Embryonic facial prominence (tissue), 1 donor: ENCODE data around the gene PLEKHH2.
"Not testable (repeated sequence)": the region's sequence is repeated elsewhere in the genome, so short reads cannot be mapped to it uniquely, and the experiment has no call there.

Experiments used
- DNase-seq: peaks from one replicate; pipeline ENCODE4 v3.0.0-alpha.2; 2016; ENCODE audit errors: extremely low spot score

PLEKHH2 gene

DNA sequence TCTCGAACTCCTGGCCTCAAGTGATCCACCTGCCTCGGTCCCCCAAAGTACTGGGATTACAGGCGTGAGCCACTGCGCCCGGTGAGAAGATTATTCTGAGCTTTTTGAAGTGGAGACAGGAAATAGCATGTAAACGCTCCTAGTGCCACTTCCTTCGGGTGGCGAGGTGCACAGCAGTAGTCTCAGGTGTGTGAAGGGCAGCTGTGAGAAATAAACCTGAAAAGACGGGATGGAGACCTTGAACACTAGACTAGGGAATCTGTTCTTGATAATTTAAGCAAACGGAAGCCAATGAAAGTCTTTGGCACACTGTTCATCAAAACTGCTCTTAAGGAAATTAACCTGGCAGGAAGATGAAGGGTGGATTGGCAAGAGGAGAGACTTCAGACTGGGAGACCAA lies 439 bp upstream of the PLEKHH2 start:
- no peak for DNase-seq

DNA sequence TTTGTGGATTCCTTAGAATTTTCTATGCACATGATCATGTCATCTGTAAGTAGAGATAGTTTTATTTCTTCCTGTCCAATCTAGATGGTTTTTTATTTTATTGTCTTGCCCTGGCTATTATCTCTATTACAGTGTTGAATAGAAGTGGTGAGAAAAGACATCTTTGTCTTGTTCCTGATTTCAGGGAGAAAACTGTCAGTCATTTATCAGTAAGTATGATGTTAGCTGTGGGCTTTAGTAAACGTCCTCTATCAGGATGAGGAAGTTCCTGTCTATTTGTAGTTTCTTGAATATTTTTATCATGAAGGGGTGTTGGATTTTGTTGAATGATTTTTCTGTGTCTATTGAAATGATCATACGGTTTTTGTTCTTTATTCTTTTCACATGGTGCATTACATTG lies 5.3 kb downstream of the PLEKHH2 start:
- DNase-seq, result no peak

DNA sequence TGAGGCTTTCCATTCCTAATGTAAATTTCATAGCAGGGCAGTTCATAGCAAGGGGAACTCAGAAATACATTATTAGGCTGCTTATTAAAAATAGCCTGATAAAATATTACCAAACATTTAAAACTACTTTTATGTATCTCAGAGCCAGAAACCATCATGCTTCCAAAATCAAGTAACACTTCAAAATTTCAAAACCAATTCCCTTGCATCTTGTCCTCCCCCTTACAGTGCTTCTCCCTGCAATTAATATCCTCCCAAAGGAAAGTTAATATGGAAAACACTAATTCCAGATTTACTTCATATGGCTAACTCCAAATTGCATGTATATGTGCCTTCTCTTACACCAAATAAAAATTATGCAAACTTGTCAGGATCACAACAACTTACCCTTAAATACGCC lies 6.6 kb downstream of the PLEKHH2 start:
- DNase-seq, result no peak

DNA sequence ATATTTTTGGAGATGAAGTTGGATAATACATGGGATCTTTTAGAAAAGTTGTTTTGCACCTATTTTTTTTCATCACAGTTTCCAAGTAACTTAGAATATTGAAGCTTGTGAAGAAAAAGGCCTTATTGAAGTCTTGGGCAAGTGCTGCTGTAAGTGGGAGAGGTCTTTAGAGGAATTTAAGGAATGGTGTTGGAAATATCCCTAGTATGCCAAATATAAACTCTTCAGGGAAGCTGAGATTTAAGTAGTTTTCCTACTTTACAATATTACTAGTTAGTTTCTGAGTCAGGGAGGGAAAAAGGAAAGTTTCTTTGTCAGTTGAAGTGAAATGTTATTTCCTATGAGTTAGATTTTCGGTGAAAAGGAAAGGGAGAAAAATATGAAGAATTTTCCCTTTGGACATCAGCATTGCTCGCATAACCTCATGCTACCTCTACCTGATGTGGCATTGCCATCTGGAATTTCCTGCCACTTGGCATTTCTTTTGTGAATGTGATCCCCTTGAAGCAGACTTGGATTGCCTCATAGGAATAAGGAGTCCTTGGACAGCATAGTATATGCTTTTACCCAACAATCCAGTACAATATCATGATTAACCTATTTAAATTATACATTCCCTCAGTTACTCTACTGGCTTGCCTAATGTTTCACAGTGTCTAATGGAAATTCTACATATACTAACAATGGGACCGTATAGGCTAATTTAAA lies 12.1 kb downstream of the PLEKHH2 start:
- no peak for DNase-seq

DNA sequence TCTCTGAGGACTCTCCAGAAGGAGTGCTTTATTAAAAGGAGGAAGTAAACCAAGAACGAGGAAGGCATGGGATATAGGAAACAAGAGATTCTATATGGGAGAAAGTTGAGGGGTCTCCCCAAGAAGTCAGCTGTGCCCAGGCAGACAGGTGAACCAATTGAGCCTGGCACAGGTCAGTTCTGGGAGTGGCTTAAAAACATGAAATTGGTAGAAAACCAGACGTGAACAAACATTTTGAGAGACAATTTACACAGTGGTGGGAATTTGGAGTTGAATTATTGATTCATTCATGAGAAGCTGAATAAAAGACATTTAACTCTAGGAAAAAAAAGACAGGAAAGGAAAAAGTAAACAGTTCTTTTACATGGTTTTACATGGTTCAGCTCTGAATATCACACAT lies 16.4 kb downstream of the PLEKHH2 start:
- no peak for DNase-seq

DNA sequence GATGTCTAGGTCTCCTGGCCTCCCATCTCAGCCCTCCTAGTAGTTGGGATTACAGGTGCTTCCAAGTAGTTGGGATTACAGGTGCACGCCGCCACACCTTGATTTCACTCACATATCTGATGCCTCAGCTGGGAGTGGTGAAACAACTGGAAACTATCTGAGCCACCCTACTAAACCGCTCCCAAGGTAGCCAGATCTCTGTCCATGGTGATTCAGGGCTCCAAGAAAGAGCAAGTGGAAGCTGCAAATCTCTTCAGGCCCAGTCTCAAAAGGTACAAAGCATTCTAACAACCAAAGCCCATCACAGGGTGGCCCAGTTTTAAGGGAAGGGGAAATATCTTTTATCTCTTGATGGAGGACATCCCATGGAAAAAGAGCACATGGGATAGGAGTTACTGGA lies 20.2 kb downstream of the PLEKHH2 start:
- no peak for DNase-seq

DNA sequence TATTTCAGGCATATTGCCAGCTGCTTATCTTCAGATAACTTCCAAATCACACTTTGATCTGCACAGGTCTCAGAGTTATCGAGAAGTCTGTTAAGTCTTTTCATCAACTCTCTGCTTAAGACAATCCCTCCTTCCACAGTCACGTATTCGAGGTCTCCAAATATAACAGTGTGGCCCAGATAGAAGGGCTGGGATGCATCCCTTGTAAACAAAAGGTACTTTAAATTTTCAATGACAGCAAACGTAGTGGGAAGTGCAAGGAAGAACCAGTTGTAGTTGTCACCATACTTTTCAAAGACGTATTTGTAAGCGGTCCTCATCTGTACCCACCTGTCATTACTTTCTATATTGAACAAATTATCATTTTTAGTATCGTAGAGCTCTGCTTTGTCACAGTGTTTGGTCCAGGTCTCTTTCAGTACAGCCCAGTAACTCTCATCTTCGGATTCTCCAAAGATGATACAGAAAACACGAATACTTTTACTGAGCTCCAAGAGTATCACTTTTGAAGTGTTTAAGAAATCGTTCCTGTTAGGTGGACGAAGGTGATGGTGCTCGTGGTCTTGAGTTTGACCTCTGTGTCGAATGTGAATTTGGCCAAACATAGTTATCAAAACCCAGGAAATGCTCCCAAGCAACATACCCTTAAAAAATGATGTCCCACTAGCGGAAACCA lies 38.7 kb downstream of the PLEKHH2 start:
- DNase-seq, result no peak

DNA sequence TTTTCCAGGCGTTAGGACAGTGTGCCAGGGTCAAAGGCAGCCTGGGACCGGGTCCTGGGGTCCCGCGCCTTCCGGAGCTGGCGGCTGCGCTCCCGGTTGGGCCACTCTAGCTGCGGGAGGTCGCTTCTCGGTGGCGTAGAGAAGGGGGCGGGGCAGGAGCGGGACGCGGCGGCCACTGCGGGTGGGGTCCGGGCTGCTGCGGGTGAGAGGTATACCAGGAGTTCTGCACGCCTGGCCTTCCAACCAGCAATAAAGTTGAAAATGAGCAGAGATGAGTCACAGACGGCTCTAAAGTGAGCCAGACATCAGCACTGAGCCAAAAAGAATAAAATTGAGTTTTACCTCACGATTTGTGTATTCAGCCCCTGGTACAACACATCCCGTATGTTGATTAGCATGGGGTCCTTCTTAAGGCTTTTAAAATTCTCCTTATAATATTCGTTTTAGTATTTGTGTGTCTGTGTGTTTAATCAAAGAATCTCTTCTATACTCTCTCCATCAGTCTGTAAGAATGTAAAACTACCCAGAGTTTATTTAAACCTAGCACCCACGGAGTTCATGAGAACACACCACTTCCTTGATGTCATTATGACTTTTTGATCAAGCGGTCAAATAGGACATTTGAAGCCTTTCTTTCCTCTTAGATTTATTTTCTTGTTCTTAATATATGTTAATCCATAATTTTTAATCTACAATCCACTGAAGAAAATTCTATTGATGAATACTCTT lies 39.4 kb downstream of the PLEKHH2 start, which contains the start of gene C1GALT1C1L:
C1GALT1C1L (minus strand) TSS at position 108 of the 729 bp plus-strand sequence; CDS start at position 1, 107 bp downstream.
- no peak for DNase-seq

DNA sequence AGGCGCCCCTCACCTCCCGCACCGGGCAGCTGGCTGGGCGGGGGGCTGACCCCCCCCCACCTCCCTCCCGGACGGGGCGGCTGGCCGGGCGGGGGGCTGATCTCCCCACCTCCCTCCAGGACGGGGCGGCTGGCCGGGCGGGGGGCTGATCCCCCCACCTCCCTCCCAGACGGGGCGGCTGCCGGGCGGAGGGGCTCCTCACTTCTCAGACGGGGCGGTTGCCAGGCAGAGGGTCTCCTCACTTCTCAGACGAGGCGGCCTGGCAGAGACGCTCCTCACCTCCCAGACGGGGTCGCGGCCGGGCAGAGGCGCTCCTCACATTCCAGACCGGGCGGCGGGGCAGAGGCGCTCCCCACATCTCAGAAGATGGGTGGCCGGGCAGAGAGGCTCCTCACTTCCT lies 40.7 kb downstream of the PLEKHH2 start:
- DNase-seq, result not testable (repeated sequence)

DNA sequence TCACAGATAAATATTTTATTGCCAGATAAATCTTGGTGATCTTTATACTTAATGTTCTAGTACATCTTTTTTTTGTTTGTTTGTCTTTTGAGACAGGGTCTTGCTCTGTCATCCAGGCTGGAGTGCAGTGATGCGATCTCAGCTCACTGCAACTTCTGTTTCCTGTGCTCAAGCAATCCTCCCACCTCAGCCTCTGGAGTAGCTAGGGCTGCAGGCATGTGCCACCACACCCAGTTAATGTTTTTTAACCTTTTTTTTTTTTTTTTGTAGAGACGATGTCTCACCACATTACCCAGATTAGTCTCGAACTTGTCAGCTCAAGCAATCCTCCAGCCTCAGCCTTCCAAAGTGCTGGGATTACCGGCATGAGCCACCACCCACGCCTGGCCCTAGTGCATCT lies 48.3 kb downstream of the PLEKHH2 start:
- no peak for DNase-seq

DNA sequence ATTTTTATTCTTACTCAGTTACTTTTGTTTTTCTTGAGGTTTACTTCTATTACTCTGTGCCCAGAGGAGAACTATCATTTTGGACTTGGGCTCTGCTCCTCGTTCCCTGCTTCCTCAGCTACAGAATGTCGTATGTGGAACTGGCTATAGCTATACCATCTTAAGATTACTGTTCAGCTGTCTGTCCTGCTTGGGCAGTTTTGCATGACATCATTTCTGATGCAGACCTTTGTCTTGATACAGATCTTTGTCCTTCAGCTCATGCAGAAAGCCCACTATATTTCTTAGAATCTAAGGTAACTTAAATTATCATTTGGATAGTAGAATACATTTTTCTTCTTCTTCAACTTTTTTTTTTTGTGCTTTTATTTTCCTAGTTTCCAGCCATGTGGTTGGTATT lies 52.9 kb downstream of the PLEKHH2 start:
- DNase-seq, result no peak

DNA sequence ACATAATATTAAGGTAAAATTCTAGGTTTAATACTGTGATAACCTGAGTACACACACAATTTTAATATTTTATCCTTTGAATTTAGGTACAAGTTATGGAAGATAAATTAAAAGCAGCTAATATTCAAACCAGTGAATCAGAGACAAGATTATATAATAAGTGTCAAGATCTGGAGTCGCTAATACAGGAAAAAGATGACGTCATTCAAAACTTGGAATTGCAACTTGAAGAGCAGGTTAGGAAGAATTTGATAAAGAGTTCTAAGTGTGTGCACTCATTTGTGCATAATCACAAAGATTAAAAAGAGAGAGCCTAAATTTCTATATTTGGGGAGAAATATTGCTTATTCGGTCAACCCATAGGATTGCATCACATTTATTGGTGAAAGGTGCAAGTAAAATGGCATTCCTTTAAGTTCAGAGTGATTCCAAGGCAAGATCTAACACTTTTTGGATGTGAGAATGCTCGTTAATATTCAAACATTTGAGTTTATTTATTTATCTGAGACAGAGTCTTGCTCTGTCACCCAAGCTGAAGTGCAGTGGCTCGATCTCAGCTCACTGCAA lies 55.5 kb downstream of the PLEKHH2 start:
- no peak for DNase-seq

DNA sequence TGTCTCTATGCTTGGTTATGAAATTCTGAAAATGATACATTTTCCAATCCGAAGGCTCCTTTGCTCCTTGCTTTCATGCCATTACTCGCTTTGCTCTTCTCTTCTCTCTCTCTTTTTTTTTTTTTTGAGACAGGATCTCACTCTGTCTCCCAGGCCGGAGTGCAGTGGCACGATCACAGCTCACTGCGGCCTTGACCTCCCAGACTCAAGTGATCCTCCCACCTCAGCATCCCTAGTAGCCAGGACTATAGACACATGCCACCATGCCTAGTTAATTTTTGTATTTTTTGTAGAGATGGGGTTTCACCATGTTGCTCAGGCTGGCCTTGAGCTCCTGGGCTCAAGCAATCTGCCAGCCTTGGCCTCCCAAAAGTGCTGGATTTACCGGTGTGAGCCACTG lies 61.1 kb downstream of the PLEKHH2 start:
- not testable (repeated sequence) for DNase-seq

DNA sequence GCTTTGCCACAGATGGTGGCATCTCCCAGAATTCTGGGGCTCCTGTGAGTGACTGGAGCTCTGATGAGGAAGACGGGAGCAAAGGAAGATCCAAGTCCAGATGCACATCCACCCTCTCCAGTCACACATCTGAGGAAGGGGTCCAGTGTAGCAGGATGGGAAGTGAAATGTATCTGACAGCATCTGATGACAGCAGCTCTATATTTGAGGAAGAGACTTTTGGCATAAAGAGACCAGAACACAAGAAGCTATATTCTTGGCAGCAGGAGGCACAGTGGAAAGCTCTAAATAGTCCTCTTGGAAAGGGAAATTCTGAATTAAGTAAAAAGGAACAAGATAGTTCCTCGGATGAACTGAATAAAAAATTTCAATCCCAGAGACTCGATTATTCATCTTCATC lies 62.7 kb downstream of the PLEKHH2 start:
- DNase-seq, result no peak

DNA sequence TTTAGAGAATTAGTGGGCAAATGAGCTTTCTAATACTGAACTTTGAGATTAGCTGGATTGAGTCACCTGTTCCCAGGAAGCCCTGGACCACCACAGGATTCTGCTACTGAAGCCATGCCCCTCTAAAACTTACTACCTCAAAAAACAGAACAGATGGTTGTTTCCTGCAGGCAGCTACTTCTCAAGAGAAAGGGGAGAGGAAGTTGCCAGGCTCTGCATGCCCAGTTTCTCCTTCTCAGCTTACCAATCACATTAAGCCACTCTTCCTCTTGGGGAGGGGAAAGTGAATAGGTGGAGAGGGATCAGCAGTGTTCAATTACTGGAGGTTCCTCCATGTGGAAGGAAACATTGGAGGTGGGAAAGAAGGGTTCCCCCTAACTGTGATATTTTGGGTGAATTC lies 64.1 kb downstream of the PLEKHH2 start:
- no peak for DNase-seq

DNA sequence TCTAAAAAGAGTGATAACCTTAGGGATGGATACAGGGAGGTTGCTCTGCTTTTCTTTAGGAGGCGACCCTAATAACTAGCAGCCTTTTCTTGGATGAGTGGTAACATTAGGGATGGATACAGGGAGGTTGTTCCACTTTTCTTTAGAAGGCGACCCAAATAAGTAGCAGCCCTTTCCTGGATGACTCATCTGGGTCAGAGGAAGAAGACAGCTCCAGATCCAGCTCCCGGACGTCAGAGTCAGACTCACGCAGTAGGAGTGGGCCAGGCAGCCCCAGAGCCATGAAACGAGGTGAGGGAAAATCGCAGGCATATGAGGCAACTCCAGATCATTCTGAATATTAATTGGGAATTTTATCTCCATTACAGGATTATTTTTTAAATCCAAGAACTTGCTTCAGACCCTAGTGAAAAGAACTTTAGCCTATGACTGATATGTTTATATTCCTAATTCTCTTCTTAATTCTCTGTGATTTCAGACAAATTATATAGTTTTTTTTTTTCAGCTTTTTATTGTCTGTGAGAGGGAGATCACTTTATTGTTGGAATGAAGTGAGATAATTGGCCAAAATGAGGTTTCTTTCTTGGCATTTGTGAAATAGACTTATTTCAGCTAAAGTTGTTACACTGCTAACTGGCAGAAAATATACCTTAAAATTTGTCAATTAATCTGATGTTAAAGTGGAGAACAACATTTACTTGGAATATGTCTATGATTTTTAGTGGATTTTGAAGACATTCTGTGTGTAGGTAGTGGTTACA lies 70.4 kb downstream of the PLEKHH2 start:
- DNase-seq, result no peak

DNA sequence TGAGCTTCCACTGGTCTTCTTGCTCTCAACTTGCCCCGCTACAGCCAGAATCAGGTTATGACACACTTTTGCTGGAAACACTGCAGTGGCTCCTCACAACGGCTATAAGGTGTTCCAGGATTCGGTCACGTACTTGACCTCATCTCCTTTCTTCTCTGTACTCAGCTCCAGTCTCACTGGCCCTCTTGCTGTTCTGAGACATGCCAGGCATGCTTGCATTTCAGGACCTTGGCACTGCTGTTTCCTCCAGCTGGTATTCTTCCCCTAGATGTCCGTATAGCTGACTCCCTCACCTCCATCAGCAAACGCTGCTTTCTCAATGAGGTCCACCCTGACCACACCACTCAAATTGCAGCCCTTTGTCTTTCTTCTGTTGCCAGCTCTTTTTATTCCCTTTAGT lies 71.1 kb downstream of the PLEKHH2 start:
- DNase-seq, result no peak

DNA sequence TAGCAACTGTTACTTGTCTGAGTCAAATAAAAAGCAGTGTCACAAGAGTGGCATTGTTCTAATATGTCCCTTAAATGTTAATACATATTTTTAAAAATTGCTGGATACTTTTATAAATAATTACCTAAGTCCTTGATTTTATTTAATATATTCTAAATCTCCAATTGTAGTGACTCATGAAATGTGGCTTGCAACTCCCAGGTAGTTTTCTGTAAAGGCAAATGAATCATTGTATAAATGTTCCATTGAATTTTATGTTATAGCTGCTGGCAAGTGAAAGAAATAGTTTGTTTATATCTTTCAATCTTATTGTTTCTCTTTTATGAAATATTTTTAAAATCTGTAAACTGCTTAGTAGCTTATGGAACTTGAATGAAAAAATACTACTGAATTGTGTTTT lies 71.8 kb downstream of the PLEKHH2 start:
- no peak for DNase-seq

DNA sequence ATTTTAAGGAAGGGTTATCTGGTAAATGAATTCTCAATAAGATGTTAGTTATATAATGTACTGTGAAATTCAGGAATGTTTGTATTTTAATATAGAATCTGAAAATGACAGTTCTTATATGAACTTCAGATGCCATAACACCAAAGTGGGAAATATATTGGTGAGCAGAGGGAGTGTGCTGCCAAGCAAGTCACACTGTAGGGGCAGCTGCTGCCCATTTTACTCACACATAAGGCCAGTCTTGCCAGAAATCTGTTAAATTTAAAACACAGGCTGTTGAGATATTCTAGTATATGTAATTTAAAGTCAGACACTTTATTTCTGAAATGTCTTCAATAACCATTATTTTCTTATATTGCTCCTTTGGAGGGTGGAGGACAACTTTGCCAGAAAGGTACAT lies 73.8 kb downstream of the PLEKHH2 start:
- no peak for DNase-seq

DNA sequence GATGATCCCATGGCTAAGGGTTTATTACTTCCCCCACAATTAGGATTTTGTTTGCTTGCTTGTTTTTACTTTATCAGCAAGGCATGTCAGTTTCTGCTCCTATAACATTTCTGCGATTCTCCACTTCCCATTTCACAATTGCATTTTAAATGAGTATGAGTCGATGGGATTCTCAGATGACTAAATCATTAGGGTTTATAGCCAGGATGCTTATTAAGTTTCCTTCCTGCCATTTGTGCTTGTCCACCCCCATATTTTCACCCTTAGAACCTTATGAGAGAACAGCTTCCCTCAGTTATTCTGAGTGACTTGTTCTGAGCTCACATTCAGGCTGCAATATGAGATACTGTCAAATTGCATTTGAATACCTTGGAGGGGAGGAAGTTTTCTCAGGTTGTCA lies 77.1 kb downstream of the PLEKHH2 start:
- no peak for DNase-seq

DNA sequence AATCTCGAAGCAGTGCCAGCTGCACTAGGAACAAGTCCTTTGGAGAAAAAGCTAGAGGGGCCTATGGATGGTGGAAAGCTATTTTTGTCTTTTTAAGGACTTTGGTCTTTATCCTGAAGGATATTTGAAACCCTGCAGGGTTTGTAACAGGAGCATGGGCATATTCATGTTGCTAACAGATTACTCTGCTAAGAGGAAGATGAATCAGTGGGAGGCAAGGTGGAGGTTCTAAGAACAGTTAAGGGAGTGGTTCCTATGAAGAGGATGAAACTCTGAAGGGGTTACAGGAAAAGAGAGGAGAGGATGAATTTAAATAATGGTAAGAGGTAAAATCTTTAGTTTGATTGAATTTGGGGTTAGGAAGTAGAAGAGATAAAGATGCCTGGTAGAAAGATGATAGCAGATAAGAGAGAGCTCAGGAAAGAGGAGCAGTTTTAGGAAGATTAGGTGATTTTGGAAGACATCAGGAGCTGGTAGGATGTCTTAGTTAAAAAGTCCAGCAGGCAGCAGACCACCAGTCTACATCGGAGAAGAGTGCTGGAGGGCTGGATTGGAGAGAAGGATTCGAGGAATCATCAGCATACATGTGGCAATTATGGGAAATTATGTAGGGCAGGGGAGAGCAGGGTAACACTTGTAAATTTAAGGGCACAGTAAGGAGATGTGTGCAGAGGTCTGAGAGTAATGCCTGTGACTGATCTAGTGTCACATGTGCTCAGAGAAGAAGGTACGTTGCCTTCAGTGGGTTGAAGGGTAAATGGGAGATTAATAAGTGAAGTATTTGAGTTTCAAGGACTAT lies 78.4 kb downstream of the PLEKHH2 start:
- no peak for DNase-seq
